Esophagus squamous epithelium (tissue), 4 donors: ENCODE results near the gene CLTCL1.

Experiments
- CTCF ChIP-seq, 6 experiments: fragments of 450-650 bp in 4 of 6; fragments of 200-600 bp in 2 of 6; sonication (generic) in 2 of 6; IDR thresholded peaks; one replicate each; pipeline ENCODE4 v1.5.1; 2016 to 2019; ENCODE audit warnings: antibody characterized with exemption in 6 of 6, mild to moderate bottlenecking in 4 of 6, moderate library complexity in 4 of 6
- POLR2A ChIP-seq, 4 donors: fragments of 450-650 bp; IDR thresholded peaks; one replicate each; pipeline ENCODE4 v1.6.1; 2017; ENCODE audit warnings: antibody characterized with exemption in 4 of 4, mild to moderate bottlenecking in 4 of 4, moderate library complexity in 3 of 4

- TF ChIP-seq CTCF (IDR thresholded peaks at IDR 0.05) (no peak), POLR2A (IDR thresholded peaks at IDR 0.05) (no peak)
These were observed 59.5 kb downstream of the CLTCL1 start for GRCh38 chr22:19231986-19232385.
